MG63 (cell line): Measurements from ENCODE around the gene SCRN1. TPM values are rescaled to one million over a fixed set of nuclear protein-coding genes. Genes with fewer than 3 reads are reported as not detected.

Source experiments
- DNase-seq: peaks from one replicate; pipeline ENCODE4 v3.0.0-alpha.2; 2020
- H3K27me3 ChIP-seq: fragments of 250-450 bp; sonication (Bioruptor Pico); 2 replicates; pipeline ENCODE4 v1.5.1; 2020; ENCODE audit warnings: mild to moderate bottlenecking, moderate library complexity
- H3K36me3 ChIP-seq: fragments of 250-450 bp; sonication (Bioruptor Pico); 2 replicates; pipeline ENCODE4 v1.5.1; 2020; ENCODE audit warnings: mild to moderate bottlenecking, moderate library complexity
- H3K4me3 ChIP-seq: fragments of 250-450 bp; sonication (Bioruptor Pico); 2 replicates; pipeline ENCODE4 v1.5.1; 2020; ENCODE audit warnings: mild to moderate bottlenecking, moderate library complexity
- H3K9me3 ChIP-seq: fragments of 250-450 bp; sonication (Bioruptor Pico); 2 replicates; pipeline ENCODE4 v1.5.1; 2020; ENCODE audit warnings: mild to moderate bottlenecking, moderate library complexity
- total RNA-seq: library from RNA; depleted of rRNA; stranded (reverse); fragments of >200 nt; shearing (Covaris generic); gene quantifications from 2 replicates; pipeline ENCODE4 v1.2.3, GENCODE V29; 2014; ENCODE audit warnings: low replicate concordance

Gene SCRN1
- total RNA-seq, 1 experiment from 2014 or later, result 35.7 TPM

DNA sequence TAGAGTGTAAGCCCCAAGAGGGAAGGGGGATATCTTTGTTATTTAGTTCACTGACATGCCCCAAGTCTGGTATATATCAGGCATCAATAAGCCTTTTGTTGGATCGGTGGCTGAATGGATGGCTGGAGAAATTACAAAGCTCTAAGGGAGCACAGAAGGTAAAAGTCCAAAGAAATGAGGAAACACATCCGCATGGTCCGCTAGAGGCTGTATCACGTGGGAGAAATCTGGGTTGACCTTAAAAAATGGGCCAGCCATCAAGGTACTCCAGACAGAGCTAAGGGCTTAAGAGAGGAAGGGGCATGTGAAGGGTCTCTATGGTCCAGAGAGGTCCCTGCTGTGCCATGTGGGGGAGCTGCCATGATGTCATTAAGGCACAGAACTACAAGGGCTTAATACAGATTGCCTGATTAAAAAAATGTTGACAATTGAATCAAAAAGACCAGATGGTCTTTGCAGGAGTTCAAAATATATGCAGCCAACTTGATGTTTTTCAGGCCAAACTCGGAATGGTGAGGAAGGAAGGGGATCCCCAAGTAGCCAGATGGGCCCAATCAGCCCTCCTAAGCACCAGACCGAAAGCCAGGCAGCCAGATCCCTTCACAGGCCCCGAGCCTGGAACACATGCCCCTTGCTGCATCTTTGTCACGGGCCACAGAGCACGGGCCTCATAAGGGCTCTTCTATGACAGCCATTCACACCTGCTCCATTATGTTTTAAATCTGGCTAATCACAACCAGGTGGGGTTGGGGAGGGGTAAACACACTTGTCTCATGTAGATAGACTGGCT lies 31.9 kb downstream of the SCRN1 start:
- Histone ChIP-seq H3K4me3 (no peak overlapping the region), H3K9me3 (no peaks in the 10 kb centered on the region), H3K36me3 (no peaks in the 10 kb centered on the region; the same call in 1 of the 2 replicates), H3K27me3 (no peaks in the 10 kb centered on the region)
- DNase-seq, result no peak

DNA sequence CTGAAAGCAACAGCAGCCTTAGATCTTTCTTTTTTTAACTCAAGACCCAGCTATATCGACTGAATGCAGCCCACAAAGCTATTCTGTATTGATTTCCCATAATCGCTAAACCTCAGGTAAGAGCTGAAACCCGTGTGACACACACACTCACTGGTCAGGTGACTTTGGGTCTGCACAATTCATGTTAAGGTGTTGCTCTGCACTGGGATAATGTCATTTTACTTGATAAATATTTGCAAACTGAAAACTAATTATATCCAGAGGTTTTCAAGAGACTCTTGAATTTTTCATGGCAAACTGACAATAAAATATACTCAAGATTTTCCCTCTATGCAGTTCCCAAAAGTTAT lies 33.1 kb downstream of the SCRN1 start:
- H3K4me3 ChIP-seq, result no peak overlapping the region
- H3K36me3 ChIP-seq, result peaks cover 8% of the 10 kb centered on the region
- no peaks in the 10 kb centered on the region for H3K27me3 ChIP-seq
- DNase-seq, result no peak
- H3K9me3 ChIP-seq, result no peaks in the 10 kb centered on the region; the same call in 1 of the 2 replicates

DNA sequence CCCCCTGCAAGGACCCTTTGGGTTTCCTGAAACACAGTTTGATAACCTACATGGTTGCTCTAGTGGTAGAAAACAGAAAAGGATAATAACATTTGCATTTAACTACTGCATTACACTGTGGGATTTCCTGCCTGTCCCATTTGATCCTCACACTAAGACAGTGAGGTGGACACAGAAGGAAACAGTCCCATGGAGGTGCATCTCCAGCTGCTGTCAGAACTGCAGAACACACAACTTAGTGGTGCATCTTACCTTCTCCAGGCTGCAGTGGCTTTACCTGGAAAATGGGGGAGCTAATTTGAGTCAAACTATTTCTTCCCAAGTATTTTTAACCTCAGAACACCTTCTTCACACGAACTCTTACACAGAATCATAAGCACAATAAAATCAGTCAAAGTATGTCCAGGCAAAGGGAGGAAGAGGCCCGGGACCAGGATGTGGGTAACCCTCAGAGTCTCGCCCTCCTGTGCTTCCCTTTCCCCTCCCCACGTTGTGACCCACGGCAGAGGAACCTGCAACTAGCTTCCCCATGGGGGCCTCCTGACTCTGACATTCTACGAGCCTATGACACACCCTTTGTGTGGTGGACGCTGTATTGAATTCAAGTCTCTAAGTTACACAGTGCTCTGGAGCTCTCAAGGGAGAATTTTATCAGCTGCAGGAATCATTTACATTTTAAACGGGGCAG lies 33.7 kb downstream of the SCRN1 start:
- peaks cover 13% of the 10 kb centered on the region for H3K36me3 ChIP-seq
- H3K4me3 ChIP-seq, result no peak overlapping the region
- no peak for DNase-seq
- H3K9me3 ChIP-seq, result no peaks in the 10 kb centered on the region; the same call in 1 of the 2 replicates
- H3K27me3 ChIP-seq, result no peaks in the 10 kb centered on the region

DNA sequence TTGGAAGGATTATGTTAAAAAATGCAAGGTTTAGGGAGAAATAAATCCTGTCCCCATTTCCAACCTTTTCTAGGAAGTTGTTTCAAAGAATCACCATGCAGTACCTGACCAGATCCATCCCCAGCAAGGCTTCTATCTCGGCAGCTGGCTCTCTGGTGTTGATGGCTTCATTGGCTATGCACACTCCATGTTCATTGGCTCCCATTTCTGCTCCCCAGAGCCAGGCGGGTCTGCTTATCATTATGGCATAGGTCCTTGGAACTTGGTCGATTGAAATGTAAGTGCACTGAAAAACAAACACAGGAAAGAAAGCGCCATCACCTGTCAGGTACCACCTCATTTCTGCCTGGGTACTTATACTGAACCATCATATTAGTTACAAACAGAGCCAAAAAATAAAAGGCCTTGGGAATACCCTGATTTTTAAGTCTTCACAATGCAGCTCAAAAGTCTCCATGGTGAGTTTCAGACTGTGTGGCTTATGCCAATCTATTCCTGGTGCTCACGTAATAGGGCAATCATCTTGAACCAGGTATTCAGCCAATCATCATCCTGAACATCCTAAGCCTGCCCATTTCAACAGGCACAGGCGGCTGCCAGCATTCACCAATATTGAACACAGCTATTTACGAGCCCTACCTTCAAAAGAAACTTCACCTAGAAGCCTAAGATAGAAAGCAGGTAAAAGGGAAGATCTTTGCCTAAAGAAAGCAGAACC lies 34.4 kb downstream of the SCRN1 start:
- DNase-seq, result no peak
- H3K36me3 ChIP-seq, result peaks cover 15% of the 10 kb centered on the region
- no peak overlapping the region for H3K4me3 ChIP-seq
- H3K9me3 ChIP-seq, result no peaks in the 10 kb centered on the region; the same call in 1 of the 2 replicates
- H3K27me3 ChIP-seq, result no peaks in the 10 kb centered on the region

DNA sequence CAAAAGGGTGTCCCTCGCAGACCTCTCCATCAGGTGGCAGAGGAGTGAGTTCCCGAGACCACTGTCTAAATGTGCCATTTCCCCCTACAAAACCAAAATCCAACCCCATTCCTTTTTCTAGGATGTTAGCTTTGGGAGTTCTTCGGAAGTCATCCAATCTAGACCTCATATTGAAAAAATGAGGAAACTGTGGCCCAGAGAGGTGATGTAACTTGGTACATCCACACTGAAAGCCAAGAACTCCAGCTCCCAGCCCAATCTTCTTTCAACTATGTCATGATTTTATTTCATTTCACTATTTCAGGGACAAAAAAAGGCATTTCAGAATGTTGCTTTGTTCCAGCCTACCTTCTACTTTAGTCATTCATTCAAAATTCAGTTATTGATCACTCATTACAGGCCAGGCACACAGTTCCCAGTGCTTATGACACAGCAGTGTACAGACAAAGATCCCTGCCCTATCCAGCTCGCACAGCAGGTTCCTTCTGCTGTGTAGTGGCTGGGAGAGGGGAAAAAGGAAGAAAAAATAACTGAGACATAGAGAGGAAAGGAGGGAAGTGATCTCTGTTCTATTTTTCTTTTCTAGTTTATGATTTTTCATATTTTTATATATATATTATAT lies 35.8 kb downstream of the SCRN1 start:
- Histone ChIP-seq H3K9me3 (no peaks in the 10 kb centered on the region; the same call in 1 of the 2 replicates), H3K4me3 (no peak overlapping the region), H3K27me3 (no peaks in the 10 kb centered on the region), H3K36me3 (peaks cover 15% of the 10 kb centered on the region)
- no peak for DNase-seq

DNA sequence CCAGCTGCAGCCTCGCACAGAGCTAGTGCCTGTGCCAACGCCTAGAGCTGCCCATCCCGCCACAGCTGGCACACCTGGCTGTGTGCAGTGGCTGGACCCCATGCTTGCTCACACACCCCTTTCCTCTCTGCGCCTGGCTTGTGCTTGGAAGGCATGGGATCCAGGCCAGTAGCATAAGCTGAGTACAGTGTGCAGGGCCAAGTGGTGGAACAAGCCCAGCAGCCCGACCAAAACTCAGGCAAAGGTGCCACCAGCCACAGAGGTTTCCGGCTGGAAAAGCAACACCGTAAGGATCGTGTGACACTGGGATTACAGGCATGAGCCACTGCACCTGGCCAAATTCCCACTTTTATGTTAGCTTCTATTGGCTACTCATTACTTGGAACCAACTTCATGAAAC lies 38.4 kb downstream of the SCRN1 start:
- no peaks in the 10 kb centered on the region for H3K27me3 ChIP-seq
- no peak overlapping the region for H3K4me3 ChIP-seq
- H3K36me3 ChIP-seq, result peaks cover 19% of the 10 kb centered on the region
- no peaks in the 10 kb centered on the region; the same call in 1 of the 2 replicates for H3K9me3 ChIP-seq
- DNase-seq, result no peak

DNA sequence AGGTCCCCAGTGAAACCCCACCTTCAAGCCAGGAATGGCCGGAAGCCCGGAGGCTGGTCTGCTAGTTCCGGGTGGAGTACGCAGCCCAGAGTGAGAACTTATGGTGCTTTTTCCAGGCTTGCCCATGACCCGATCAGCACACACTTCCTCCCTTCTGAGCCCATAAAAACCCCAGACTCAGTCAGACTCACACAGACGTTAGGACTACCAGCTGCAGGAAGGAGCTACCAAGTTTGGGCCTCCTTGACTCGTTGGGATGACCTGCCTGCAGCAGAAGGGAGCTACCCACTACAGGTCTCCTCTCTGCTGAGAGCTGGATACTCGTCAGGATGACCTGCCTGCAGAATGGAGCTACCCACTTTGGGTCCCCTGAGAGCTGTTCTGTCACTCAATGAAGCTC lies 39.1 kb downstream of the SCRN1 start:
- no peaks in the 10 kb centered on the region for H3K27me3 ChIP-seq
- no peaks in the 10 kb centered on the region; the same call in 1 of the 2 replicates for H3K9me3 ChIP-seq
- H3K4me3 ChIP-seq, result no peak overlapping the region
- peaks cover 19% of the 10 kb centered on the region for H3K36me3 ChIP-seq
- no peak for DNase-seq

DNA sequence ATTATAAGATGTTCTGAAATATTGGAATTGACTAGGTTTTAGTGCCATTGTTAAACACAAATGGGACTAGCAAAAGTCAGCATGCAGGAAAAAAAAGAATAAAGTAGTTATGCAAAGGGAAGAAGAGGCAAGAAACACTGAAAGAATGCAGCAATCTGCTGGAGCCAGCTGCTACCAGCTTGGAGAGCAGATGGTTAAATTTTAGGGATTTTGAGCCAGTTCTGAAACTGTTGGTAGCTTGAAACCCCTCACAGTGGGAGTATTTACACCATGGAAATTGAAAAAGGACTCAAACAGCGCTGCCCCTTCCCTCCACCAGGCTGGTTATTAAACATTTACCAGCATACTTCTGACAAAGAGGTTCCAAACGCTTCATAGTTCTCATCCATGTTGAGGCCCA lies 41.0 kb downstream of the SCRN1 start:
- no peaks in the 10 kb centered on the region for H3K27me3 ChIP-seq
- DNase-seq, result no peak
- no peak overlapping the region for H3K4me3 ChIP-seq
- peaks cover 19% of the 10 kb centered on the region for H3K36me3 ChIP-seq
- no peaks in the 10 kb centered on the region; the same call in 1 of the 2 replicates for H3K9me3 ChIP-seq

DNA sequence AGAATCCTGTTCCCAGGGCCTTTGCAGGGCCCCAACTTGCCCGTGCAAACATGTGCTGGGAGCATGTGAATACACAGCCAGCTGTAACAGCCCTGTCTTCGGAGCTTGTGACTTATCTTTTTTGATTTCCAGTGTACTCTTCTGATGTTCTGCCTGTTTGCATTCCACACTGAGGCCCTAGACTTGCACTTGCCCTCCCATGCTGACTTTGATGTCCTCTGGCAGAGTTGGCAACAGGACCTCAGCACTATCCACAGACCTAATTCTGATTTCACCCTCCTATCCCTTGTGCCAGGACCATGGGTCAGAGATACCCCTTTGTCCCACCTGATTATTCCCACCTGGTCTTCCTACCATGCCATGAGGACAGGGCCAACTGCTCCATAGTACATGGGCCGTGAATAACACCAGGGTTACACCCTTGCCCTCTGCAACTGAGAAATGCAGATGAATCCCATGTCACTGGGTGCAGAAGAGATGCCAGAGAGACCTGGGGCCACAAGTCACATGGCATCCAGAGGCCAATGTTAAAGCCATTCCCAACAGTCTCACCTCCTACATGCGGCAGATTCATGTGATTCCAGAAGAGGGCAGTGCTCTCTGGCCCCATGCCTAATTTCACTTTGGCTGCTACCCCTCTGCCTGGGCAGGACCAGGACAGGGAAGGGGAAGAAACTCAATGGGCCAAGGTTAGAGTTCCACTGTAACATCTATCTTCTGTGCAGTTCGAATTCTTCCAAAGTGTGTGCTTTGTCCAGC lies 43.0 kb downstream of the SCRN1 start:
- no peaks in the 10 kb centered on the region; the same call in 1 of the 2 replicates for H3K9me3 ChIP-seq
- peak; percentile 23 for DNase-seq
- H3K27me3 ChIP-seq, result no peaks in the 10 kb centered on the region
- peaks cover 13% of the 10 kb centered on the region for H3K36me3 ChIP-seq
- no peak overlapping the region for H3K4me3 ChIP-seq

DNA sequence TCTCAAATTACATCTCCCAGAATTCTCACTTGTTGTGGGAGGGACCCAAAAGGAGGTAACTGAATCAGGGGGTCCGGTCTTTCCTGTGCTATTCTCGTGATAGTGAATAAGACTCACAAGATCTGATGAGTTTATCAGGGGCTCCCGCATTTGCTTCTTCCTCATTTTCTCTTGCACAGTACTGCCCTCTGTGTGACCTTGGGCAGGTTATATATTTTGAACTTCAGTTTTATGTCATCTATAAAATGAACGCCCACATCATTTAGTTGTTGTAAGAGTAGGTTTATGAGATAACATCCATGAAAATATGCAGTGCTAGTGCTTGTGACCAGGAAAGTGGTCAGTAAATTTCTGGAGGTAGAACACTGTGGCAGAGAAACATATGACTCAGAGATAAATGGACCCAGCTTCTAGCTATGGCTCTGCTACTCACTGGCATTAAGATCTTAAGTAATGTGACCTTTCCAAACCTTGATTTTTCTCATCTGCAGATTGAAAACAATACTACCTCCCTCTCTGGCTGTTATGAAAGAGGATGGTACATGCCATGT lies 44.3 kb downstream of the SCRN1 start:
- peaks cover 12% of the 10 kb centered on the region for H3K36me3 ChIP-seq
- DNase-seq, result no peak
- no peaks in the 10 kb centered on the region for H3K27me3 ChIP-seq
- no peaks in the 10 kb centered on the region for H3K9me3 ChIP-seq
- H3K4me3 ChIP-seq, result no peak overlapping the region

DNA sequence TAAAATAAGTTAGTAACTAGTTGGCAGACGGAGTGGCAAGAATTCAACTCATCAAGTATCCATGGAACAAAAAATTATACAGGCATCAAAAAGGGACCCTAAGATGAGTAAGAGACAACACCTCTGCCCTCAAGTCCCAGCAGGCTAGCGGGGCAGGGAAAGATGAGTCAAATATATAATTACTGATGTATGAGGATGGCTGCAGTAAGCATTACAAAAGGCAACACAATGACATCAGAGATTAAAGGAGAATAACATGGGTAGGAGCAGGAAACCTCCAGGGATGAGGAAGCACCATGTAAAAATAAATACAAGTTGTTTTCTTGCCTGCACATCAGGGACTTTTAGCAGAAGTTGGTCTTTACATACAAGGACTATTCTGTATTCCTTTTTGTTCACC lies 49.4 kb downstream of the SCRN1 start:
- peaks cover 31% of the 10 kb centered on the region for H3K36me3 ChIP-seq
- H3K9me3 ChIP-seq, result no peaks in the 10 kb centered on the region
- no peaks in the 10 kb centered on the region for H3K27me3 ChIP-seq
- H3K4me3 ChIP-seq, result no peak overlapping the region
- DNase-seq, result no peak

DNA sequence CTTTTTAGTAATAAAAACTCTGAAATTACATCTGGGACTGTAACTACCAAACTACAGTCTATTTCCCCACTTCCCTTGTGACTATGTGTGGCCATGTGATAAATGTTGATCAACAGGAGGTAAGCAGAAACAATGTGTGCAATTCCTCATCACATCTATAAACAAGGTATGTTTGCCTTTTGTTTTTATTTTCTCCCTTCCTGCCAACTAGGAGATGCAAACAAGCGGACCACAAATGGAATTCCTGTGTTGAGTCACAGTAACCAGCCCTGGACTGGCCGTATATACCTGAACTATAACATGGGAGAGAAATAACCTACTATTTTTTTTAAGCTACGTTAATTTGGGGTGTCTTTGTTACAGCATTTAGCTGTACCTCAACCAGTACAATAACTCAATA lies 52.5 kb downstream of the SCRN1 start:
- DNase-seq, result no peak
- Histone ChIP-seq H3K36me3 (peaks cover 46% of the 10 kb centered on the region), H3K9me3 (no peaks in the 10 kb centered on the region), H3K4me3 (no peak overlapping the region), H3K27me3 (no peaks in the 10 kb centered on the region)

DNA sequence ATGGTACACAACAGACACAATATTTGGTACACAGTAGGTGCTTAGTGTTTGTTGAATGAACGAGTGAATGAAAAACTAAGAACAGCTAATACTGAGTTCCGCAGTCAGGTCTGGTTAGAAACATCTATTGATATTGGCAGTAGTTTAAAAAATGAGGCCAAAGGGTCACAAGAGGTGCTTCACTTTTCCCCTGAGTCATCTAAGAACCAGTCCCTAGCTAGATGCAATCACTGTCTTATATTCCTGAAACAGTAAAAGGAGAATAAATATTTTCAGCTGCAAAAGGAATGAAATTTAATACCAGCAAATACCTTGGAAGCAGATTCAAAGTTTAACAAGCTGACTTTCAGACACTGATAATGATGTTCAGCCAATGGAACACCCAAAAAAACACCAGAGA lies 54.5 kb downstream of the SCRN1 start:
- H3K27me3 ChIP-seq, result no peaks in the 10 kb centered on the region
- no peak overlapping the region for H3K4me3 ChIP-seq
- no peak for DNase-seq
- H3K9me3 ChIP-seq, result no peaks in the 10 kb centered on the region
- H3K36me3 ChIP-seq, result peaks cover 40% of the 10 kb centered on the region

DNA sequence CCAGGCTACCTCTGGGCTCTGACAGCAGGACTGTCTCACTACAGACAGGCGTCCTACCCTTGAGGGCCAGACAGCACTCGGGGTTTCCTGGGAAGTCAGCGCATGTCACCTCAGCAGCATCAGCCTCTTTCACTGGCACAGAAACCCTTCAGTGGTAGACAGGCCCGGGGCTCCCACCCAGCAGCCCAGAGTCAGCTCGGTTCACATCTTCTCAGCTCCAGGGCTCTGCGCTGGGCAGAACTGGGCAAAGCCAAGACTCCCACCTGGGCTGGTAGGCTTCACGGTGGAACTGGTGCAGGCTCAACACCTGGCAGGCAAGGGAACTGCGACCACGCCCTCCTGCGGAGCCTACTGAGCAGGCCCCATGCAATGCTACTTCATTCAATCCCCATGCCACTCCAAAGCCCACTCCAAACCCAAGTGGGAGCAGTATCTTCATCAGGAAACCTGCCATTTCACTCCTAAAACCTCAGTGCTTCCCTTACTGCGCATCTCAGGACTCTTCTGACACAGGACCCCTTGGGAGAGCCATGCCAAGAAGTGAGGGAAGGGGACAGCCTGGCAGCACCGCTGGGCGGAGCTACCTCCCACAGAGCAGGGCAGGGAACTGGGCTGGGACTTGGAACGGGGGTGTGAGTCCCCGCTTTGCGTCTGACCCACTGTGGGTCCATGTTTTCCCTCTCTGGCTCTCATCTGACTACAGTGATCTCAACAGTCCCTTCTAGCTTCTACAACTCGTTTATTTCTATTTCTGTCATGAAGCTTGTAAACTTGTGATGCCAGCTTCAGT lies 60.4 kb downstream of the SCRN1 start:
- Histone ChIP-seq H3K4me3 (no peak overlapping the region), H3K36me3 (peaks cover 16% of the 10 kb centered on the region), H3K27me3 (no peaks in the 10 kb centered on the region), H3K9me3 (no peaks in the 10 kb centered on the region)
- DNase-seq, result no peak

DNA sequence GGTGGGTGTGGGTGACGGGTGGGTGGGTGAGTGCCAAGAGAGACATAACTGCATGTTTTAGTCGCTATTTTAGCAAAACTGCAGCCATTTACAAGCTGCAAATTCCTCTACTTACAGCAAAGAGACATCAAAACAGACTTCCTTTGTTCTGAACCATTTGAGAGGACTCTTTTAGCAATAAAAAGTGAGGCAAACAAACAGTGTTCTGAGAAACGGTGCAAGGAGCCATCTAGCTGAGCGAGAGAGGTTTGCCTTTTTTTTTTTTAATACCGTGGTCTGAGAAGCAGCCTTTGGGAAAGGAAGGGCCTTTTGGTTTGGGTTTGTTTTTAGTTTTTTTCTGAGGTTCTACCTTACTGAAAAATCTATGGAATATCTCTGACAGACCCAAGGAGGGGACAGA lies 62.9 kb downstream of the SCRN1 start:
- no peak for DNase-seq
- H3K4me3 ChIP-seq, result no peak overlapping the region
- no peaks in the 10 kb centered on the region for H3K27me3 ChIP-seq
- H3K9me3 ChIP-seq, result no peaks in the 10 kb centered on the region
- 0 out of 2 replicates have a peak, but pooled peaks cover 5% of the 10 kb centered on the region for H3K36me3 ChIP-seq
